Mesodermal cell (in vitro differentiated cells): Measurements from ENCODE around the gene TRIM26.

Source experiments
- H3K27ac ChIP-seq: 2 replicates; pipeline ENCODE4 v1.7.0; 2013; ENCODE audit warnings: mild to moderate bottlenecking, low read depth, low read length, moderate library complexity; ENCODE audit not compliant: severe bottlenecking
- H3K36me3 ChIP-seq: 2 replicates; pipeline ENCODE4 v1.7.1; 2013; ENCODE audit warnings: mild to moderate bottlenecking, low read length, moderate library complexity; ENCODE audit not compliant: control insufficient read depth, insufficient read depth
- H3K4me1 ChIP-seq: one replicate; pipeline ENCODE4 v1.7.1; 2013; ENCODE audit warnings: mild to moderate bottlenecking, low read length; ENCODE audit not compliant: insufficient read depth, control insufficient read depth, poor library complexity, severe bottlenecking
- H3K4me3 ChIP-seq: 2 replicates; pipeline ENCODE4 v1.7.0; 2013; ENCODE audit warnings: low read length, control low read depth, mild to moderate bottlenecking; ENCODE audit not compliant: insufficient read depth, poor library complexity, severe bottlenecking; ENCODE audit errors: extremely low read depth
- H3K9me3 ChIP-seq: 2 replicates; pipeline ENCODE4 v1.7.1; 2013; ENCODE audit warnings: mild to moderate bottlenecking, low read length, moderate library complexity; ENCODE audit not compliant: control insufficient read depth
- whole genome bisulfite sequencing, 2 experiments: methylation state at CpG; one replicate each; pipeline ENCODE4 v1.1.5; 2013; ENCODE audit warnings: missing lambda C conversion rate in 2 of 2; ENCODE audit not compliant: insufficient coverage in 2 of 2; 5-methylcytosine and 5-hydroxymethylcytosine counted together

Gene TRIM26

GRCh38 chr6:30136570-30137286 is 76.5 kb downstream of the TRIM26 start:
- 79 to 87% methylated on average over 9 to 10 of the region's 11 CpGs for whole genome bisulfite sequencing, 2 experiments
- H3K36me3 ChIP-seq: no peaks in the 10 kb centered on the region
- no peak overlapping the region for H3K27ac ChIP-seq
- no peaks in the 10 kb centered on the region for H3K9me3 ChIP-seq
- H3K4me1 ChIP-seq: no peaks in the 10 kb centered on the region
- no peak overlapping the region for H3K4me3 ChIP-seq

DNA sequence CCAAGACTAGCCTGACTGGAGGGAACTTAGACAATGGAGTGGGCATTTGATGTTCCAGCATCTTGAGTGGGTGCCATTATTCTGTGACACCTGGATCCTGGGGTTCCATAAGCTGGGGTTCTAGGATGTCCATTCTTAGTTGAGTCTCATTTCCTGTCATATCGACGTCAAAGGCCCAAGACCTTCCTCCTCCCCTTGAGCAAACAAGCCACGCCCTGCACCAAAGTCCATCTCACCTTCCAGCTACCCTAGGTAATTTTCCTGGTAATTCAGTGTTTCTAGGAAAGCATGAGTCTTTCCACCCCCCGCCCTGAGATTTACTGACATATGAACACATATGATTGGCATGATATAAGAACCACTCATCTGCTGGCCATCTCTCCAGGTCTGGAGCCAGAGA is 77.4 kb downstream of the TRIM26 start, which contains the start of gene TRIM40:
TRIM40 (plus strand) TSS at position 384 of the 400 bp plus-strand sequence. CDS start 897 bp downstream, outside the sequence.
- Histone ChIP-seq H3K4me1 (no peaks in the 10 kb centered on the region), H3K27ac (no peak within 1 kb of the TSS), H3K9me3 (no peaks in the 10 kb centered on the region), H3K36me3 (no peaks in the 10 kb centered on the region), H3K4me3 (no peak within 1 kb of the TSS)
- 90 to 92% methylated on average over 2 of the region's 4 CpGs for WGBS, 2 experiments

GRCh38 chr6:30135147-30135546 is 78.1 kb downstream of the TRIM26 start:
- Histone ChIP-seq H3K27ac (no peak overlapping the region), H3K36me3 (no peaks in the 10 kb centered on the region), H3K4me1 (no peaks in the 10 kb centered on the region), H3K4me3 (no peak overlapping the region), H3K9me3 (no peaks in the 10 kb centered on the region)
- WGBS, 2 experiments: 80% methylated on average over 1 of the region's 2 CpGs; no CpG with 5 or more reads in 1 of the 2 experiments
